GM23248 (cell line): ENCODE data around the gene MARK1. TPM values are rescaled to one million over a fixed set of nuclear protein-coding genes. Genes with fewer than 3 reads are reported as not detected.

Source experiments
- DNase-seq: peaks from one replicate; pipeline ENCODE4 v3.0.0-alpha.2; 2015
- H2AFZ ChIP-seq: fragments of 200-600 bp; sonication (generic); 2 replicates; pipeline ENCODE4 v1.6.1; 2016; ENCODE audit warnings: antibody characterized with exemption
- H3F3A ChIP-seq: fragments of 200-600 bp; sonication (generic); 2 replicates; pipeline ENCODE4 v1.6.1; 2016; ENCODE audit warnings: mild to moderate bottlenecking, antibody characterized with exemption, mixed run types; ENCODE audit not compliant: insufficient read depth
- H3K27ac ChIP-seq: fragments of 200-600 bp; sonication (generic); 2 replicates; pipeline ENCODE4 v1.5.1; 2016; ENCODE audit warnings: mild to moderate bottlenecking
- H3K27me3 ChIP-seq: fragments of 200-600 bp; sonication (generic); replicated peaks from 2 replicates; pipeline ENCODE4 v1.6.1; 2016; ENCODE audit warnings: mild to moderate bottlenecking; ENCODE audit not compliant: insufficient read depth
- H3K36me3 ChIP-seq: fragments of 200-600 bp; sonication (generic); 2 replicates; pipeline ENCODE4 v1.6.1; 2016; ENCODE audit warnings: low read depth, mild to moderate bottlenecking
- H3K4me1 ChIP-seq: fragments of 200-600 bp; sonication (generic); 2 replicates; pipeline ENCODE4 v1.6.1; 2016; ENCODE audit warnings: mild to moderate bottlenecking; ENCODE audit not compliant: insufficient read depth
- H3K4me2 ChIP-seq: fragments of 200-600 bp; sonication (generic); one replicate; pipeline ENCODE4 v1.6.1; 2016; ENCODE audit warnings: mild to moderate bottlenecking; ENCODE audit not compliant: unreplicated experiment
- H3K4me3 ChIP-seq: fragments of 200-600 bp; sonication (generic); 2 replicates; pipeline ENCODE4 v1.5.1; 2016; ENCODE audit warnings: mild to moderate bottlenecking
- H3K79me2 ChIP-seq: fragments of 200-600 bp; sonication (generic); 2 replicates; pipeline ENCODE4 v1.6.1; 2016; ENCODE audit warnings: mild to moderate bottlenecking; ENCODE audit not compliant: insufficient read depth
- H3K9ac ChIP-seq: fragments of 200-600 bp; sonication (generic); 2 replicates; pipeline ENCODE4 v1.6.1; 2016; ENCODE audit warnings: mild to moderate bottlenecking
- H3K9me2 ChIP-seq: fragments of 200-600 bp; sonication (generic); 2 replicates; pipeline ENCODE4 v1.6.1; 2016; ENCODE audit warnings: mixed run types, mild to moderate bottlenecking, moderate library complexity; ENCODE audit not compliant: insufficient read depth
- H3K9me3 ChIP-seq: fragments of 200-600 bp; sonication (generic); one replicate; pipeline ENCODE4 v1.6.1; 2017; ENCODE audit warnings: low read depth
- H4K20me1 ChIP-seq: fragments of 200-600 bp; sonication (generic); 2 replicates; pipeline ENCODE4 v1.6.0; 2016; ENCODE audit not compliant: insufficient read depth
- EZH2 ChIP-seq: fragments of 200-600 bp; sonication (generic); IDR thresholded peaks from 2 replicates; pipeline ENCODE4 v1.6.1; 2018; ENCODE audit warnings: antibody characterized with exemption, mild to moderate bottlenecking; ENCODE audit not compliant: insufficient read depth, poor library complexity, severe bottlenecking
- EZH2phosphoT487 ChIP-seq: fragments of 200-600 bp; sonication (generic); IDR thresholded peaks from 2 replicates; pipeline ENCODE4 v1.6.1; 2018; ENCODE audit warnings: antibody characterized with exemption, moderate library complexity, mild to moderate bottlenecking, low read depth; ENCODE audit not compliant: insufficient read depth
- WGBS, 2 experiments: methylation state at CpG; one replicate each; pipeline ENCODE4 v1.1.6; 2015 to 2017; ENCODE audit warnings: low lambda C conversion rate in 2 of 2, low coverage in 1 of 2; ENCODE audit errors: missing lambda C conversion rate in 2 of 2; 5-methylcytosine and 5-hydroxymethylcytosine counted together
- in situ Hi-C: fragments of 300-500 bp; cut with MboI; formaldehyde crosslinking; loops from 2 replicates; pipeline ENCODE4 v1.15.0; 2020
- polyA plus RNA-seq: library from polyadenylated mRNA; unstranded; fragments of >200 nt; fragmentation: Nextera tagmentation; extraction: Ambion mirVana; gene quantifications from 2 replicates; pipeline ENCODE4 v1.2.1, GENCODE V29; 2016
- total RNA-seq: library from RNA; depleted of rRNA; stranded (reverse); fragments of >200 nt; shearing (Covaris generic); gene quantifications from 2 replicates; pipeline ENCODE4 v1.2.3, GENCODE V29; 2014

Gene MARK1
- total and polyA plus RNA-seq, 2 experiments from 2014 or later = 0.40 to 0.65 TPM

DNA sequence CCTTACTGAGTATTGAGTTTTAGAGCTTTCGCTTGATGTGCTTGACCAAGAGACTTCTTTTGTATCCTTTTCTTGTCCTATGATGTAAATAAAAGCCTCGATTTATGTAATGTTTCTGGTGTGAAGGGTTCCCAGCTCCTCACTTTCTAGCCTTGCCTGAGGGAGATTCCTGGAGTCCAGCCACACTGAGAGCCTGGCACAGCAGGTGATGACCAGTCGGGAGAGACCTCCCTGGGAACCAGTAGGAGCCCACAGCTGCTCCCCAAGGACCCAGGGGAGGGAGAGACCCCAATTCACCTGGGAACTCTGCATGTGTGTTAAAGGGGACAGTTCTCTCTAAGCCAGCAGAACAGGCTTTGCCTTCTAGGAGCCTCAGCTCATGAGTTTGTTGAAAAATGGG lies 171.1 kb downstream of the MARK1 start:
- Histone ChIP-seq H3K4me3 (no peak overlapping the region), H3K79me2 (no peaks in the 10 kb centered on the region), H2AFZ (no peak overlapping the region), H3F3A (no peaks in the 10 kb centered on the region), H3K36me3 (no peaks in the 10 kb centered on the region), H3K27me3 (peaks cover 10% of the 10 kb centered on the region; the same call in 1 of the 2 replicates), H3K4me1 (no peaks in the 10 kb centered on the region), H3K9ac (no peak overlapping the region), H3K9me3 (no peaks in the 10 kb centered on the region), H3K27ac (no peak overlapping the region), H3K9me2 (no peaks in the 10 kb centered on the region), H3K4me2 (no peak overlapping the region), H4K20me1 (no peaks in the 10 kb centered on the region)
- no peak for DNase-seq
- TF ChIP-seq EZH2phosphoT487 (no peak), EZH2 (no peak)
- in situ Hi-C loops = no loop called here
- 68 to 69% methylated on average over 3 of the region's 3 CpGs for WGBS, 2 experiments

DNA sequence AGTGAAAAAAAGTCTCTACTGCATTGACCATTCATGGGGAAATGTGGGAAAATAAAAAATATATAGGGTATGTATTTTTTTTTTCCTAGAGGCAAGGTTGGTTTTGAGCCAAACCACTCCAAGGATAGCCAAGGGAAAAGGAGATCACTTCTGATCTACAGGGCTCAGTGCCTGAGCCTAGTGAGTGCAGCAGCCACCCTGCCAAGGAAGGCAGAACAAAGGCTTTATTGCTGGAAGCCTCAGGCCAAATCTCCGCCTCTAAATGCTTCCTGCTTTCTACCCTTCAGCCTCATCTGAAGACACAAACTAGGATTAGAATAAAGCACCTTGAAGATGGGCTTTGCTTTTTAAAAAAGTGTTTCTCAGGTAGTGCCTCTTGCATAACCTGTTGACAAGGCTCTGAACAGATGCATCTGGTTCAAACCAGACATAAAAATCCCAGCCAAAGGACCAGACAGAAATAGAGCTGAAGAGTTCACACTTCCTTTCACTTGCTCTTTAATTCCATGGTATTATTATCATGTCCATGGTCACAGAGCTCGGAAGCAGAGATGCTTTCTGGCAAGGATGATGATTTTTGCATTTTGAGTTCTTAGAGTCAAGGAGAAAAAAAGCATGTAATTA lies 172.7 kb downstream of the MARK1 start:
- H3K9ac ChIP-seq = no peak overlapping the region

DNA sequence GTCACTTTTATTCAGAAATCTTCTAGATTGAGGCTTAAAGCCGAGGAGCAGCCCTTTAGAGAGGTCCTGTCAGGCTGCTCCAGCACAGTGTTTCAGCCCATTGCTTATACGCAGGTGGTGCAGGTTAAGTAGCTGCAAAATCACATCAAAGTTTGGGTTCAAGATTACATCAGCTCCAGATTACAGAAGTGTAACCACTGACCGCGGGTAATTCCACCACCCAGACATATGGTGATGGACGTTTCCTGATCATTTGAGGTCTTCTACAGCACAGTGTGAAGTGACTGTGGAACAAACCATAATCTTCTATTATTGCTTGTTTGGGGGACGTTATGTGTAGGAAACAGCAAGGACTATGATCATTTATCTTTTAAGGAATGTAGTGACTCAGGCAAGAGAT lies 174.0 kb downstream of the MARK1 start:
- in situ Hi-C loops = no loop called here
- no peak for DNase-seq
- Histone ChIP-seq H3K36me3 (no peaks in the 10 kb centered on the region), H4K20me1 (no peaks in the 10 kb centered on the region), H3K9me2 (no peaks in the 10 kb centered on the region), H3K4me2 (no peak overlapping the region), H3K4me3 (no peak overlapping the region), H3K79me2 (no peaks in the 10 kb centered on the region), H3K9me3 (no peaks in the 10 kb centered on the region), H3K4me1 (no peaks in the 10 kb centered on the region), H3K27me3 (0 out of 2 replicates have a peak, but pooled peaks cover 10% of the 10 kb centered on the region), H3F3A (no peaks in the 10 kb centered on the region), H3K9ac (no peak overlapping the region), H2AFZ (no peak overlapping the region), H3K27ac (no peak overlapping the region)
- 64 to 74% methylated on average over 6 of the region's 6 CpGs for WGBS, 2 experiments
- TF ChIP-seq EZH2 (no peak), EZH2phosphoT487 (no peak)

More for the DNA sequence above, 172.7 kb downstream of the MARK1 start:
- in situ Hi-C loops = no loop called here
- WGBS, 2 experiments = 18 to 22% methylated on average over 2 of the region's 2 CpGs
- Histone ChIP-seq H4K20me1 (no peaks in the 10 kb centered on the region), H3K27me3 (0 out of 2 replicates have a peak, but pooled peaks cover 10% of the 10 kb centered on the region), H3K4me2 (no peak overlapping the region), H3K9me2 (no peaks in the 10 kb centered on the region), H3K4me3 (no peak overlapping the region), H3K36me3 (no peaks in the 10 kb centered on the region), H3K9me3 (no peaks in the 10 kb centered on the region), H3K79me2 (no peaks in the 10 kb centered on the region), H3F3A (no peaks in the 10 kb centered on the region), H2AFZ (no peak overlapping the region), H3K4me1 (no peaks in the 10 kb centered on the region), H3K27ac (no peak overlapping the region)
- no peak for DNase-seq
- no peak for TF ChIP-seq EZH2phosphoT487
- no peak for TF ChIP-seq EZH2

DNA sequence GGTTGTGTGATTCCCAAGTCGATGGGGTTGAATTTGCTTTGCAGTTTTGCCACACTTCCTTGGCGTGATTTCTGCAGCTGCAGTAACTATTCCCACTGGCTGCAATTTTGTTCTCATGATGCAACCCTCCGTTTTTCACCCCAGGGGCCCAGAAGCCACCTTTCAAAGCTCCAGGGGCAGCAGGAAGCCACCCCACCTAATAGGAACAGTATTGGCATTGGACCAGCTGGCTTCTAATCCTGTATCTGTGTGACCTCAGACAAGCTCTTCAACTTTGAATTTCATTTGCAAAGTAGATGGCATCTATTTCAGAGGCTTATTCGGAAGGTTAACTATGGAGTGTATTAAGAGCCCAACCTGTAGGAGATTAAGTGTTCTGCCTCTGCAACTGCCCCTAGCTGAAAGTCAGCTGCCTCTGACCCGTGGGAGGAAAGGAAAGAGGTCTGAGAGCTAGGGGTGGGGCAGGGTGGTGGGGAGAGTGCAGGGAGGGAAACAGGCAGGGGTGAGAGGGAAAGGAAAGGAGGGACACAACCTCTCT lies 174.9 kb downstream of the MARK1 start:
- WGBS, 2 experiments = 29 to 31% methylated on average over 5 of the region's 5 CpGs
- no peak overlapping the region for H3K4me2 ChIP-seq
- H3K36me3 ChIP-seq = no peaks in the 10 kb centered on the region
- in situ Hi-C loops = no loop called here
- H3F3A ChIP-seq = no peaks in the 10 kb centered on the region
- H3K27ac ChIP-seq = no peak overlapping the region
- no peaks in the 10 kb centered on the region for H3K4me1 ChIP-seq
- H3K9ac ChIP-seq = no peak overlapping the region
- no peaks in the 10 kb centered on the region for H3K9me3 ChIP-seq
- no peak overlapping the region for H3K4me3 ChIP-seq
- H4K20me1 ChIP-seq = no peaks in the 10 kb centered on the region
- H3K79me2 ChIP-seq = no peaks in the 10 kb centered on the region
- H2AFZ ChIP-seq = no peak overlapping the region
- TF ChIP-seq EZH2 (no peak), EZH2phosphoT487 (no peak)
- 0 out of 2 replicates have a peak, but pooled peaks cover 10% of the 10 kb centered on the region for H3K27me3 ChIP-seq
- H3K9me2 ChIP-seq = no peaks in the 10 kb centered on the region
- no peak for DNase-seq
